Forelimb muscle (tissue), 1 donor: ENCODE measurements around the gene C16orf74. TPM values are rescaled to one million over a fixed set of nuclear protein-coding genes. Genes with fewer than 3 reads are reported as not detected.

Experiments
- DNase-seq: peaks from one replicate; pipeline ENCODE4 v3.0.0-alpha.2; 2013; ENCODE audit warnings: low read depth
- polyA plus RNA-seq: library from polyadenylated mRNA; unstranded; fragments of 120-200 nt; gene quantifications from one replicate; pipeline ENCODE4 v1.2.1, GENCODE V29; 2013; ENCODE audit not compliant: insufficient read length

The C16orf74 gene
- polyA plus RNA-seq, 1 donor, result 0.87 TPM

DNA sequence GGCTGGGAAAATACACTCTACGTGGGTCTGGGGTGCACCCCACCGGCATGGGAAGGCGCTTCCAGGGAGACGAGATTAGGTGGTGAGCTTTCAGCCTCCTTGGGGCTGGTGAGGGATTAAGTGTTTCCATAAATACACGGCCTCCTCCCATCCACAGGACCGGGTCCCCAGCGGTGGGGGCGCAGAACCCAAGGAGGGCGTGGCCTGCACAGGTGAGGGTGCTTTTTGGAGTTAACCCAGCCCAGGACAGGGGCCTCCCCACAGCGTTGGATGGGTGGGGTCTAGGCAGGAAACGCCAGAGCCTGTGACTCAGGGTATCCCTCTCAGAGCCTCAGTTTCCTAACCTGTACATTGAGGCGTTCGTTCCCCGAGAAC lies 1.1 kb downstream of the C16orf74 start:
- DNase-seq, result no peak

DNA sequence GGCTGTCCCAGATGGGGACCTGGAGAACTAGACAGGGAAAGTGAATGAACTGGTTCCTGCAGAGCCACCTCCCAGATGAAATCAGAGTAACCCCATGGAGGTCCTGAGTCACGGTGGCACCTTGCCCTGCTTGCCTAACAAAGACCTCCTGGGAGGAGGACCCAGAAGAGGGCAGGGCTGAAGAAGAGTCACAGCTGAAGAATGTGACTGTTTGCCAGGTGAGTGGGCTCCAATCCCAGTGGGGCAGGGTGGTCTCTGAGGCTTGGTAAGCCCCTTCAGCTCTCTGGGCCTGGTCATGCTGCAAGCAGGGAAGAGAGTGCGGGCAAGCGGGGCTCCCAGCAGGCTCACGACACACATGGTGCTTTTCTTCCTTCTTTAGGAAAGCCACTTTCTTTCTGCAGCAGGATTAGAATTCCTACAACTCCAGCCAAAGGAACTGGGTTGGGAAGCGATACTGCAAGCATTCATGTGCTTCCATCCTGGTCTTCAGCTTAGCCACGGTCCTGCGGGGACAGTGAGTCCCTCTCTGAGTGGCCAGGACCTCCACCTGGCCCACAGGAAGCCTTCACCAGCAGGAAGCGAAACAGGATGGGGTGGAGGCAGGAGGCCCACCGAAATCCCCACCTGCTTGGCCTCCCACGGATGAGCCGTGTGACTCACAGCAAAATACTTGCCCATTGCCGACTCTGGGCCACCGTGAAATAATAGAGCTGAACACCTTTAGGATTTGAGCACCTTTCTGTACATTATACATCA lies 4.3 kb downstream of the C16orf74 start:
- no peak for DNase-seq

DNA sequence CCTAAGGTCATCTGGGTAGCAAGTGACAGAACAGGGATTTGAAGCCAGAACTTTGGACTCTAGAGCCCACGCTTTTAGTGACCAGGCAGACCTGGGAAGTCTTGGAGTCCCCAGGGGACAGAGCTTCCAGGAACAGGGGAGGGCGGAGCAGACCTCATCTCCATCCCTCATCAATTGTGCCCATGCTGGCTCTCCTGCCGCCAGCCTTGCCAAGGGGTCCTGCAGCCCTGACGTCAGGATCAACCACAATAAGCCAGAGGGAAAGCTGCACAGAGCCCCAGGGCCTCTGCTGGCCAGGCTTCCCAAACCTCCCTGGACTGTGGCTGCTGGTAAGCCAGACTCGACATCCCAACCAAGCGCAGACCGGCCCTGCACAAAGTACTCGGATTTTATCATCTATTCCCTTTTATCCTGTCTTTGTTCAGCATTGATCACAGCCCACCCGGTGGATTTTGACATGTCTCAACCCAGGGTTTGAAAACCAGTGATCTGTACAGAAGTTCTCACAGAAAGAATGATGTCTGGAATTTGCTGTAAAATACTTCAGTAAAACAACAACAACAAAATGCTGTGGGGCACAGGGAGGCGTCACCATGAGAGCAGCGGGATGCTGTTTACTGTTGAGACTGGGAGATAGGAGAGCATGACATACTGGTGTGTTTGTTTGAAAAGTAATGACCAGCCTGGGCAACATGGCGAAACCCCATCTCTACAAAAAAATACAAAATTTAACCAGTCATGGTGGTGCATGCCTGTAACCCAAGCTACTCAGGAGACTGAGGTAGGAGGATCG lies 11.8 kb downstream of the C16orf74 start:
- no peak for DNase-seq

DNA sequence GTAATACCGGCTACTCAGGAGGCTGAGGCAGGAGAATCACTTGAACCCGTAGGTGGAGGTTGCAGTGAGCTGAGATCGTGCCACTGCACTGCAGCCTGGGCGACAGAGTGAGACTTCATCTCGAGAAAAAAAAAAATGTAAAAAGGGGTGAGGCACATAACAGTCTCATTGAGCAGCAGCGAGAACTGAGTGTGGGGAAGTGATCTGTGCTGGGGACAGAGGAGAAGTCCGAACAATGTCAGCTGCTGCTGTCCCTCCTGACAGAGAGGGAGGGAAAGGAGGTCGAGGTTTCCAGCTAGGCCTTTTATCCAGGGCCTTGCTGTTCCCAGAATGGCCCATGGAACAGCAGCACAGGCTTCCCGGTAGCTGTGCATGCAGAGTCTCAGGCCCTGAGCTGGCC lies 14.0 kb downstream of the C16orf74 start:
- no peak for DNase-seq

DNA sequence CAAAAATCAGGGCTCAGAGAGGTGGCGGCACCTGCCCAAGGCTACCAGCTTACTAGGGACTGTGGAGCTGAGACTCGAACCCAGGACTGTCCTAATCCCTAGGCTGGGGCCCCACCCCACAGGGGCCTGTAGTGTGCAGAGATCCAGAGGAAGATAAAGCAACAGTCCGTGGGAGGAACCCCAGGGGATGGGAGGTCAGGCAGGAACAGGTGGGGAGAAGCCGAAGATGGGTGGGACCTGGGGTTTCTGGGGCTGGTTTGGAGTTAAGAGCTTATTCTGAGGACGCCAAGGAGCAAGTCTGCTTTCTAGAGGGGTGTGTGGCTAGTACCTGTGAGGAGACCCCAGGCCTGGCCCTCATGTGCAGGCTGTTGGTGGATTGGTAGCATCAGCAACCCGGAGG lies 14.9 kb downstream of the C16orf74 start:
- DNase-seq, result no peak

DNA sequence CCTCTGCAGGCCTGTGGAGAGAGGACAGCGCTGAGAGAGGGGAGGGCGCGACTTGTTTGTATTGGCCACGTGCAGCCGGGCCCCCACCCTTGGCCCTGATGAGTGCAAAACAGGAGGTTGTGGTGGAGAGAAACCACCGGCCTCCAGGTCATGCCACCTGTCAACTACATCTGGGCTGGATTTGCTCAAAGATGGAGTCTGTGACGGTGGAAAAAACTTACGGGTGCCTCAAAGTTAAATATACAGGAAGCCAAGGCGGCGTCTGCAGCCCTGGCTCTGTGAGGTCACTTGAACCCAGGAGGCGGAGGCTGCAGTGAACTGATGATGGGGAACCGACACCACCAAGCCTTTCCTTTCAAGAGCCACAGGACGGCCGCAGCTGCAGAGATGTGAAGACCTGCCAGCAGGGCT lies 15.7 kb downstream of the C16orf74 start:
- no peak for DNase-seq

DNA sequence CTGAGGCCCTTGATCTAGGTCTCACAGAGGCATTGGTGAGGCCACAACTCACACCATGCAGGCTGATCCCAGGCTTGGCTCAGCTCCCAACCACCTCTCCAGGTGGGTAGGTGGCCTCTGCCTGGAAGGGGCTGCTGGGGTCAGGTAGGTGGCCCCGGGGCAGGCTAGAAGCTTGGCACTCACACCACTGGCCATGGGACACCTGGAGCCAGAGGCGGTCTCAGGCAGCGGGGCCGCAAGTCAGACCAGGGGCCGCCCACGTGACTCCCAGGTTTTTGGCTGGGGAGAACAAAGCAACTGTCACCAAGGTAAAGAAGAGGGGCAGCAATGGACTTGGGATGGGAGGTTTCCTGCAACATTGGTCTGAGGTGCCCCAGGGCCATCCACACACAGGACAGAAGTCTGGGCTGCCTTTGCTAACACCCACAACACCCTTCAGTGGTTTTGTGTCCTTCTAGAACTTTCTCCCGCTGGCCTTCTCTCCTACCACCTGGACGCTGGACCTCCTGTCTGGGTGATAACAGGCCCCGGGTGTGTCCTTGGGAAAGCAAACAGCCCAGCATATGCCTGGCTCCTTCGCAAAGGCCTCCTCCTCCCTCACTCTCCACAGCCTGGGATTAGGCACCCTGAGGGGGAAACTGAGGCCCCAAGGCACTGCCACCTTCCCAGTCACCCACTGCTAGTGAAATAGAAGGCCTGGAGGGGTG lies 16.4 kb downstream of the C16orf74 start:
- no peak for DNase-seq

DNA sequence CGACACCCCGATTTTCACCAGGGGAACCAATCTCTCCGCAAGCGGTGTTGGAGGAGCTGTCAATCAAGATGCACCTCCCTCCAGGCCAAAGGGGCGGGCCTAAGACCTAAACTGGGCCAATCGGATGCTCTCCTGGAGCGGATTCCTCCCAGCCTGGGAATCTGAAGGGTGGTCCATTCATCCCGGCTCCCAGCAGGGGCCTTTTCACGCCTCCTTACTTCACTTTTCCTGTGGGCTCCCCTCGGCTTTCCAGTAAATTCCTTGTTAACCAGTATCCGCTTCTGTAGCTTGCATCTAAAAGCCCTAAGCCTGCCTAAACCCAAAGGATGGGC lies 17.1 kb downstream of the C16orf74 start:
- DNase-seq, result no peak

DNA sequence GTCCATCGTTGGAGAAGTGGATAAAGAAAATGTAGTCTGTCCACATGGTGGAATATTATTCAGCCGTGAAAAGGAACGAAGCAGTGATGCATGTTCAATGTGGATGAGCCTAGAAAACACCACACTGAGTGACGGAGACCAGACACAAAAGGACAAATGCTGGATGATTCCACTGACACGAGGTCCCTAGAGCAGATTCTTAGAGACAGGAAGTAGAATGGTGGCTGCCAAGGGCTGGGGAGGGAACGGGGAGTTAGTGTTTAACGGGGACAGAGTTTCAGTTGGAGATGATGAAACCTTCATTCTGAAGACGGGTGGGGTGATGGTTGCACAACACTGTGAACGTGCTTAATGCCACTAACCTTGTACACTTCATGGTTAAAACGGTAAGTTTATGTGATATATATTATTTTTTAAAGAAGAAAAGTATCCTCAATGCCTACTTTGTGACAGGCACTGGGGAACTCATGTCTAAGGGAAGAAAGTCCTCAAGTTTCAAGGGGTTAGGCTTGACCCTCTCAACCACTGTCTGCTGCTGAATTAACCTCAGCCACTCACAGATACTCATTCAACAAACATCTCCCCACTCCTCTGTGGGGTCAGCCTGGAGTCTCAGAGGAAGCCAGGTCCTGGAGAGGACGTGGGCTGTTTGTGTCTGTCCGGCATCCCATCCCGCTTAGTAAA lies 17.6 kb downstream of the C16orf74 start:
- DNase-seq, result no peak

DNA sequence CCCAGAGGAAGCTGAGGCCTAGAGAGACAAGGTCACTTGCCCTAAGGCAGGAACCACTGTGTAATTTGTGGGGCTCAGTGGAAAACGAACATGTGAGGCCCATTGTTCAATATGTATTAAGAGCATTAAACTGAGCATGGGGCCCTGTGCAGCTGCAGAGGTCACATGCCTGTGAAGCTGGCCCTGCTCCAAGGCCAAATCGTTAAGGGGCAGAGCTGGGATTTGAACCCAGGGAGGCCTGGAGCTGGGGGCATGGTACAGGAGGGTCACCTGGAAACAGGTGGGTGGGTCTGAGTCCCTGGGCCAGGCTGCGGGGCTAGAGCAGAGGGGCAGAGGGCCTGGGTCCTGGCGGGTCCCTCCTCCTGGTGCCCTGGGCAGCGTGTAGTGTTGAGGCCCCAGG lies 19.7 kb downstream of the C16orf74 start:
- no peak for DNase-seq

DNA sequence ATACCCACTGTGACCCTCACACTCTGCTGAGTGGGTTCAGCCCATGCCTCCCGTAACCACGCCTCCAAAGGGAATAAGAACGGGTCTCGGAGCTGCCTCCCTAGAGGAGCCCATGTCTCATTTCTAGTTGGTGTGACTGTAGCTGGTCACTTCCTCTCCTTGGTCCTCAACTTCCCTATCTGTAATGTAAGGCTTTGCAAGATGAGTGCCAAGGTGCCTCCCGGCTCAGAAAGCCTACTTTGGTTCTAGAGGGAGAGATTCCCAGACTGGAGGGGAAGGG lies 20.8 kb downstream of the C16orf74 start:
- DNase-seq, result no peak

DNA sequence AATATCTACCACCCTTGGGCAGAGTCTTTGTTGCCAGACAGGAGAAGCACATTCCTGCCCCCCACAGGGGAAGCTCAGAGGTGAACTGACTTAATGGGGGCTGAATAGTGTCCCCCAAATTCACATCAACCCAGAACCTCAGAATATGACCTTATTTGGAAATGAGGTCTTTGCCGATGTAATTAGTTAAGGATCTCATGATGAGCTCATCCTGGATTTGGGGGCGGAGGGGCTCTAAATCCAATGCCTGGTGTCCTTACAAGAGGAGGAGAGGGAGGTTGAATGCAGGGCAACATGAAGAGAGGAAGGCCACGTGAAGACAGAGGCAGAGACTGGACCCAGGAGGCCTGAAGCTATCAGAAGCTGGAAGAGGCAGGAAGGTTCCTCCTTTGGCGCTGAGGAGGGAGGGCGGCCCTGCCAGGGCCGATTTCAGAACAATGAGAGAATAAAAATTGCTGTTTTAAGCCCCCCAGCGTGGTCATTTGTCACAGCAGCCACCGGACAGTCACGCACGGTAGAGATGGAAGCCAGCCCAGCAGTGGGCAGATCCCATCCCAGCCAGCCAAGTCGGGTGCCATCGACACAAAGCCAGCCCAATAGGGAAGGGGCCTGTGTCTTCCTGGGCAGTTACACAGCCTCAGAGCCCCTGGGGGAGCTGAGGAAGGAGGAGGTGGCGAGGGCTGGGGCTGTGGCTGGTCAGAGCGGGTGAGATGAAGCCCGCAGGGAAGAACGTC lies 21.3 kb downstream of the C16orf74 start:
- DNase-seq, result no peak

DNA sequence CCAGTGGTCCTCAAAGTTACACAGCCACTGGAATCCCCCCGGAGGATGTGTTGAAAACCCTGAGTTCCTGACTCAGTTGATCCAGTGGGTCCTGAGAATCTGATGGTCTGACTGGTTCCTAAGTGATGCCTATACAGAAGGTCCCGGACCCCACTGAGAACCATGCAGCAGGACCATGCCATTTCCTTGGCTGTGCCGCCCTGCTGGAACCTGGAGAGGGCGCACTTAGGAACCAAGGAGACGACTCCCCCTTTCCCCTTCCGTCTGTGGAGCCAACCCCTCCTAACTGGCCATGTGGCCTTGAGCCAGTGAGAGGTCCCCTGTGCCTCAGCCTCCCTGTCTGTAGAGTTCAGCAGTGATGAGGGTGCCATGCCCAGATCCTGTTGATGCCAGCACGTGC lies 22.0 kb downstream of the C16orf74 start:
- no peak for DNase-seq

DNA sequence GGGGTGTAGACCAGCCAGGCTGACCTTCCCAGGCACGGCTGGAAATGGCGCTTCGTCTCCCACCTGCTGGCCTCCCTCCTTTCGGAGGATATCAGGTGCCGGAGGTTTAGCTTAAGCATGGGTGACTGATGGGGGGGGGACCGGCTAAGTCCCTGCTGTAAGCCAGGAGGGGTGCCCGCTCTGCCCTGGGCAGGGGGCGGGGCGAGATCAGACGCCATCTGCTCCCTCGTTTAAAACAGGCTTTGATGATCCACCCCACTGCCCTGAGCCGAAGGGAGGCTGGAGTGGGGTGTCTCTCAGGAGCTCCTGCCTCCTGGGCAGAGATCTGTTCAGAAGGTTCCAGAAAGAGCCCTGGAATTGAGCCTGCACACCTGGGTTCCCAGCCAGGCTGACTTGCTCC lies 26.0 kb downstream of the C16orf74 start:
- no peak for DNase-seq

DNA sequence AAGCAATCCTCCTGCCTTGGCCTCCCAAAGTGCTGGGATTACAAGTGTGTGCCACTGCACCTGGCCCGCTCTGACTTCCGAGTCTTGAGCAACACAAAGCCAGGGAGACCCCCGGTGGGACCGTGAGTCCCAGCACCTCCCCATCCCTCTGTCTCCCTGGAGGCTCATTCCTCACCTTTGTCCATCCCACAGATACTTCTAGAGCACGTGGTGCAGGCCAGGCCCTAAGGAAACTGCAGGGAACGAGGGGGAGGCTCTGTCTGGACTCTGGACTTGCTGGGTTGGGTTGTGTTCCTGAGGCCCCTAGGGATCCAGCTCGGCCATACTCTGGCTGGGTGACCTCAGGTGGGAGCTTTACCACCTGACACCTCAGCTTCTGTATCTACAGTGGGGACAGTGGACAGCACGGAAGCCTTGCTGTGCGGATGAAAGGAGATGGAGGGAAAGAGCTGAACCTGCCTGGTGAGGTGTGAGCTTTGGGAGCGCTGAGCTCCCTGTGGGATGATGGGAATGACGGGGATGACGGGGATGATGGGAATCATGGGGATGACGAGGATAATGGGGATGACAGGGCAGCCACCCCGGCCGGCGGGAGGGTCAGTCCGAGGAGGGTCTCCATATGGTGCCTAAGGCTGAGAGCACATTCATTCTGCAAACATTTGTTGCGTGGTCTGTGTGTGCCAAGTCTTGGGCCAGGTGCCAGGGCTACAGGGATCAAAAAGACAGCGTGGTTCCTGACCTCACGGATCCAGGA lies 26.6 kb downstream of the C16orf74 start:
- DNase-seq, result no peak

DNA sequence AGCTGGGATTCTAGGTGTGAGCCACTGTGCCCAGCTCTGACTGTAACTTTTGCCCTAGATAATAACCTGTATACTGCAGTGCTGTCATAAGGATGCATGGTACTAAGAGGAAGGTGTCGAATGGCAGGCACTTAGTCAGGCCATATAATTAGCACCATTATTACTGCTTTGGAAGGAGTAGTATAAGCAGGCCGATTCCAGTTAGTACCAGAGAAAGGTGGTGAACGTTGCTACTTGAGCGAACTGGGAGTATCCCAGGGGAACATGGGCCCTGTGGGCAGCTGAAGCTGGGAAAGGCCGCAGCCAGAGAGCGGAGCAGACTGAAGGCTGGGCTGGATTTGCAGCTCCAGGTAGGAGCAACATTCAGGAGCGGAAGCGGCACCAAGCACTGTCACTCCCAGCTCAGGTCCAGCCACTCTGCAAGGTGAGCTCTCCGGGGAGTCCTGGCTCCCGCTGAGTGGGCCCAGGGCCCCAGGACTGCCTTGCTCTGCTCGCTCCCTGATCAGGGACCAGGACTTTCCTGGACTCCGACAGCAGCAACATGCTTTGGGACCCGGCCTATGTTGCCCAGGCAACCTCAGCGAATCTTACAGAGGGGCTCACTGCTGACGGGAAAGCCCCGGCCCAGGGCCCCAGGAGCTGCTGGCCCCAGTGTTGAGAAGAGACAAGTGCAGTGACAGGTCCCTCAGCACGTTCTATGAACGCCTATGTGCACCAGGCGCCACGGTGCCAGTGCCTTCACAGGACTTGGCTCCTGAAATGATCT lies 28.6 kb downstream of the C16orf74 start:
- no peak for DNase-seq

DNA sequence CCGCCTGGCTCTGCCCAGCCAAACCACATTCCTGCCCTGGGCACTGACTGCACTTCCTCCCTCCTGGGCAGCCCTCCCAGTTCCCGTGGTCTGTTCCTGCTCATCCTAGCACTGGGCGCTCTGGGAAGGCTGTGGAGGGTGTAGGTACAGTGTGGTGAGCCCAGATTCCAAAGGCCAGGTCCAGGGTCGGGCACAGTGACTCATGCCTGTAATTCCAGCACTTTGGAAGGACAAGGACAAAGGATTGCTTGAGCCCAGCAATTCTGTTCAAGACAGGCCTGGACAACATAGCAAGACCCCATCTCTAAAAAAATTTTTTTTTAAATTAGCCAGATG lies 30.6 kb downstream of the C16orf74 start:
- DNase-seq, result no peak

DNA sequence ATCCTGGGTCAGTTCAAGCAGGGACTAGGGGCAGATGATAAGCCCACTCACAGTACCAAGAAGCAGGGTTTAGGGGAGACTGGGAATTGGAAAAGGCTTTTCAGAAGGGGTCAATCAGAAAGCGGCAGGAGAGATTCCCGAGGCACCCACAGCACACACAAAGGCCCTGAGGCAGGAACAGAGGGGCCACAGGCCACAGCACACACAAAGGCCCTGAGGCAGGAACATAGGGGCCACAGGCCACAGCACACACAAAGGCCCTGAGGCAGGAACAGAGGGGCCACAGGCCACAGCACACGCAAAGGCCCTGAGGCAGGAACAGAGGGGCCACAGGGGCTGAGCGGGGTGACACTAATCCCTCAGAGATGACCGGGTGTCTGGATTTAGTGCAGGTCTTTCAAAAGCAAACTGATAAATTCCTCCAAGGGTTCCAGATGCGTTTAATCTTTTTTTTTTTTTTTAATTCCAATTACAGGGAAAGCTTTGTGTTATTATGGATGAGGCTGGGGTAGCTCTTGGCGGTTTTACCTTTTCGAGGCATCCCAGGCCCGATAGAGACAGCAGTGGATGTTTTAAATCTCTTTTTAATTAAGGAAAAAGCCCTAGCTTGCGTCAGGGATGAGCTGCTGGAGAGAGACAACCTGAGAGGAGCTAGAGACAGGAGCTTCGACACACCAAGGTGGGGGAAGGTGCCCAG lies 31.1 kb downstream of the C16orf74 start:
- DNase-seq, result no peak

DNA sequence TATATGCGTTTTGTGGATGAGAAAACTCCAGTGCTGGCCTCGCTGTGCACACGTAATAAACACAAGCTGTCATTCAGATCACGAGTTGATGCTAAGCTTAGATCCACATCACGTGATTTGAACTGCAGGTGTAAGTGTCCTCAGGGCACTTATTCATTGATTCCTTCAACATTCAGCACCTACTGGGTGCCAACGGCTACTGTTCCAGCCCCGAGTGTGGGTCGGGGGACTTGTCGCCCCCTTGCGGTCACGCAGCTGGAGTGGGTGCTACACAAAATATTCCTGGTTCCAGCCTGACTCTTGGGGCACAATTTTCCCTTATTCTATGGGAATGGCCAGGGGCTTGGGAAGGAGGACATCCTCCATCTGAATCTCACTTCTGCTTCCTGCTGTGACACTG lies 32.2 kb downstream of the C16orf74 start:
- no peak for DNase-seq

DNA sequence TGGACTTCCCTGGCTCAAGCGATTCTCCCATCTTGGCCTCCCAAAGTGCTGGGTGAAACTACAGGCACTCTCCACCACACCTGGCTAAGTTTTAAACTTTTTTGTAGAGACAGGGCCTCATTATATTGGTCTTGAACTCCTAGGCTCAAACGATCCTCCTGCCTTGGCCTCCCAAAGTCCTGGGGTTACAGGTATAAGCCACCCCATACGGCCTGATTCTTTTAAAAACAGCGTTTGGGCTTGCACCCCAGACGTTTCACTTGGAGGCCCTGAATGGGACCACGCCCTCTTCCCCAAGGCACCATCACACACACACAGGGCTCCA lies 32.8 kb downstream of the C16orf74 start:
- DNase-seq, result no peak
